HG03520 (cell line): ENCODE results near the gene KDM4C.

Source experiments
- ATAC-seq: cut with Tn5 transposase; IDR thresholded peaks from one replicate; pipeline ENCODE4 v1.9.1; 2021; ENCODE audit warnings: mild to moderate bottlenecking, moderate library complexity; ENCODE audit not compliant: unreplicated experiment

Gene KDM4C

GRCh38 chr9:7186175-7186574 lies 428.4 kb downstream of the KDM4C start:
- no peak for ATAC-seq

- ATAC-seq, result no peak
These were observed 434.5 kb downstream of the KDM4C start for GRCh38 chr9:7192266-7192665.

GRCh38 chr9:7195526-7195925 lies 437.8 kb downstream of the KDM4C start:
- ATAC-seq, result no peak

- no peak for ATAC-seq
These were observed 438.7 kb downstream of the KDM4C start for GRCh38 chr9:7196467-7196866.

- ATAC-seq, result no peak
These were observed 443.4 kb downstream of the KDM4C start for GRCh38 chr9:7201196-7201595.

GRCh38 chr9:7205806-7206205 lies 448.0 kb downstream of the KDM4C start:
- ATAC-seq, result no peak

DNA sequence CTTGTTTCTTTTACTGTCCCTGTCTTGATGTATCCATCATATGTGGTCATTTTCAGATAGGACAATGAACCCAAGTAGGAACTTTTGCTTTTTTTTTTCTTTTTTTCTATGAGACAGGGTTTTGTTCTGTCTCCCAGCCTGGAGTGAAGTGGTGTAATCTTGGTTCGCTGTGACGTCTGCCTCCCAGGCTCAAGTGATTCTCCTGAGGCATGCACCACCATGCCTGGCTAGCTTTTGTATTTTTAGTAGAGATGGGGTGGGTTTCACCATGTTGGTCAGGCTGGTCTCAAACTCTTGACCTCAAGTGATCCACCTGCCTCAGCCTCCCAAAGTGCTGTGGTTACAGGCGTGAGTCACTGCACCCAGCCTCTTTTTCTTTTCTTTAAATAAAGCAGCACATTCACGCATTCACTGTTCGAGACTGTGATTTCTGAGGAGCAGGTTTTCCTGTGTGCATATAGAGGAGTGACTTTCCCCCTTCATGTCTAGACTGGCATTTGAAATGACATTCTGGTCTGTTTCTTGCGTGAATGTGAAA lies 448.5 kb downstream of the KDM4C start:
- no peak for ATAC-seq

DNA sequence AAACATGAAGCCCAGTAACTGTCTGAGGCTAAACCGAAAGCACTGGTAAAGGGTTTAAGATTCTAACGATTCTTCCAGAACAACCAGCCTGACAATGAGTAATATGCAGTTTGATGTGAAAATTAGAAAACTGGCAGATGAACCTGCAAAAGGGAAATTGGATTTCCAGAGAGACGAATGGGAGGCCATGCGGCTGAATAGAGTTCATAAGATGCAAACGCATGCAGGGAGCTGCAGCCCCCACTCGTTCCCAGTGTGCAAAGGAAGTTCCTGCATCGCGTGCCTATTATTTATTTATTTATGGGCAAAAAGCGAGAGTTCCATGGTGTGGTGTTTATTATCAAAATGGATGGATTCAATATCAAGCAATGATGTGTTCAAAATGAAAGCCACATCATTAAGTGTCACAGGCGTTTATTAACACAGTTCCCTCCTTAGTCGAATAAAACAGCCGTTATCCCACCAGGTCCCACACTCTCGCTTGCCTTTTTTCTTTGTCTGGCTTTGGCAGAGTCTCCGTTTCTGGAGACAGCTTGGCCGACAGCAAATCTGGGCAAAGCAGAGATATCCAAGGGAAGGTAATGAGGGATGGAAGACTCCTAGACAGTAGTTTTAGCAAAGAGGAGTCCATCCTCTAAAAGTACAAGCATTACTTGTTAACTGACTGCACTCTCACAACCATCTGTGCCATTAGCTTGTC lies 451.4 kb downstream of the KDM4C start:
- ATAC-seq, result no peak

GRCh38 chr9:7209990-7210389 lies 452.2 kb downstream of the KDM4C start:
- no peak for ATAC-seq

- no peak for ATAC-seq
These were observed 453.3 kb downstream of the KDM4C start for GRCh38 chr9:7210854-7211637.

DNA sequence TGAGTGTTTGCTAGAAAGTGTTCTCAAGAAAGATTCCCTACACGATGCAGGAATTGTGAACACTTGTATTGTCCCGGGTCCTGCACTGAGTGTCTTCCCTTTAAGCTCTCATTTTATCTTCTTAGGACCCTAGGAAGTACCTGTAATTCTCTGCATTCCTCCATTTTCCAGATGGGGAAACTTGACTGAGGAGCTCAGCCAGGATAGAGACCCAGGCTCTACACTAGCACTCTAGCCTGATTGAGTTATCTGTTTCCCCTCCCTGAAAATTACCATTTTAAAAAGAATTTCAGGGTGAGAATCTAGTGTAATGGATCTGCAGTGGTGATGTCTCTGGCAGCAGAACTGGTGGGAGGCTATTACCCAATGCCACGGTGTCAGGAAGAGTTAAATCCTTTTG lies 453.9 kb downstream of the KDM4C start:
- ATAC-seq, result no peak

DNA sequence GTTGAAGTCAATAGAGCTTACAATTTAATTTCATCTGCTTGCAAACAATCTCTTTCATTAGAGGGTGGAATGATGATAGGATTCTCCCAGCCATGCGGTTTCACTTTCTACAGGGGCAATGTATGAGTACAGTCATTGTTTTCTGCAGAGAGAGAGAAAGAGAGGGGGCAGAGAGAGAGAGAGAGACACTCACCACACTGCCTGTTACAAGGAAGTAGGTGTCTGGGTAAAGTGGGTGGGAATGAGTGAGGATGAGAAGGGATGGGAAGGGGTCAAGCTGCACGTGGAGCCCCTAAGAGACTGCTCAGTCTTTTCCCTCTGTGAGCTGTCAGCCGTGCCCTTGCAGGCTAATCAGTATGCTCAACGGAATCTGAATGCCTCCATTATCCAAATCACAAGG lies 454.3 kb downstream of the KDM4C start:
- no peak for ATAC-seq

DNA sequence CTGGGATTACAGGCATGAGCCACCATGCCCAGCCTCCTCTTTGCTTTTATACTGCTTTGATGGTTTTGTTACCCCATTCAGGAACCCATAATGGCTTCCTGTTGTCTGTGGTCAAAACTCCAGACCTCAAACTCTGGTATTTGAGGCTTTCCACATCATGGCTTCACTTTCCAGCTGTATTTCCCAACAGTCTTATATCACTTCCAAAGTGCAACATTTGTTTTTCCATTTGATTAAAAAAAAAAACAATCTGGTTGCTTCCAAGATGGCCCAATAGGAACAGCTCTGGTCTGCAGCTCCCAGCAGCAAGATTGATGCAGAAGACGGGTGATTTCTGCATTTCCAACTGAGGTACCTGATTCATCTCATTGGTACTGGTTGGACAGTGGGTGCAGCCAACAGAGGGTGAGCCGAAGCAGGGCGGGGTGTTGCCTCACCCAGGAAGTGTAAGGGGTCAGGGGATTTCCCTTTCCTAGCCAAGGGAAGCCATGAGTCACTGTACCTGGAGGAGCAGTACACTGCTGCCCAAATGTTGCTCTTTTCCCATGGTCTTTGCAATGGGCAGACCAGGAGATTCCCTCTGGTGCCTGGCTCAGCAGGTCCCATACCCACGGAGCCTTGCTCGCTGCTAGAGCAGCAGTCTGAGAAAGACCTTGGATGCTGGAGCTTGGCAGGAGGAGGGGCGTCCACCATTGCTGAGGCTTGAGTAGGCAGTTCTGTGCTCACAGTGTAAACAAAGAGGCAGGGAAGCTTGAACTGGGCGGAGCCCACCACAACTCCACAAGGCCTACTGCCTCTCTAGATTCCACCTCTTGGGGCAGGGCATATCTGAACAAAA lies 458.4 kb downstream of the KDM4C start:
- ATAC-seq, result no peak

GRCh38 chr9:7223981-7224380 lies 466.2 kb downstream of the KDM4C start:
- no peak for ATAC-seq
